ENCODE data around the gene NRXN3. TPM values are rescaled to one million over a fixed set of nuclear protein-coding genes. Genes with fewer than 3 reads are reported as not detected.

NRXN3 gene
- total RNA-seq, 2 experiments from 2014 or later = not detected

GRCh38 chr14:79352076-79352630 lies 1182.0 kb downstream of the NRXN3 start:
- intact Hi-C loops (cut with micrococcal nuclease) = no loop called here
- no peak for DNase-seq
- Mint-ChIP-seq H3K4me1 (ENCODE audit: low read depth) (no peaks in the 10 kb centered on the region), H3K36me3 (no peaks in the 10 kb centered on the region), H3K9me3 (no peaks in the 10 kb centered on the region), H3K4me3 (no peak overlapping the region), H3K27ac (no peak overlapping the region), H3K27me3 (no peaks in the 10 kb centered on the region)
- CTCF ChIA-PET = interaction anchor here (0.8 kb wide), 1 partner anchor 11 kb away, joined by 3 read pairs; no protein-coding TSS in a partner anchor
- POLR2A ChIA-PET = no interaction called here

- CTCF ChIA-PET = no interaction called here
- no peak overlapping the region for H3K4me3 Mint-ChIP-seq
- no peaks in the 10 kb centered on the region for H3K36me3 Mint-ChIP-seq
- intact Hi-C loops (cut with micrococcal nuclease) = no loop called here
- H3K27me3 Mint-ChIP-seq = no peaks in the 10 kb centered on the region
- H3K27ac Mint-ChIP-seq = no peak overlapping the region
- POLR2A ChIA-PET = no interaction called here
- H3K9me3 Mint-ChIP-seq = no peaks in the 10 kb centered on the region
- H3K4me1 Mint-ChIP-seq (ENCODE audit: low read depth) = no peaks in the 10 kb centered on the region
- DNase-seq = no peak
These were observed 1184.2 kb downstream of the NRXN3 start for GRCh38 chr14:79354336-79354735.

- POLR2A ChIA-PET = no interaction called here
- Mint-ChIP-seq H3K9me3 (no peaks in the 10 kb centered on the region), H3K27me3 (no peaks in the 10 kb centered on the region), H3K4me3 (no peak overlapping the region), H3K27ac (no peak overlapping the region), H3K36me3 (no peaks in the 10 kb centered on the region), H3K4me1 (ENCODE audit: low read depth) (no peaks in the 10 kb centered on the region)
- DNase-seq = no peak
- intact Hi-C loops (cut with micrococcal nuclease) = no loop called here
- CTCF ChIA-PET = no interaction called here
These were observed 1185.9 kb downstream of the NRXN3 start for GRCh38 chr14:79356040-79356439.

- ChIA-PET CTCF (no interaction called here), POLR2A (no interaction called here)
- H3K27ac Mint-ChIP-seq = no peak overlapping the region
- H3K27me3 Mint-ChIP-seq = no peaks in the 10 kb centered on the region
- no peaks in the 10 kb centered on the region for H3K36me3 Mint-ChIP-seq
- intact Hi-C loops (cut with micrococcal nuclease) = no loop called here
- H3K9me3 Mint-ChIP-seq = no peaks in the 10 kb centered on the region
- no peak for DNase-seq
- no peak overlapping the region for H3K4me3 Mint-ChIP-seq
- no peaks in the 10 kb centered on the region for H3K4me1 Mint-ChIP-seq (ENCODE audit: low read depth)
These were observed 1187.1 kb downstream of the NRXN3 start for GRCh38 chr14:79357307-79357706.

- intact Hi-C loops (cut with micrococcal nuclease) = no loop called here
- no peak for DNase-seq
- H3K4me1 Mint-ChIP-seq (ENCODE audit: low read depth) = no peaks in the 10 kb centered on the region
- H3K36me3 Mint-ChIP-seq = no peaks in the 10 kb centered on the region
- H3K4me3 Mint-ChIP-seq = no peak overlapping the region
- H3K27me3 Mint-ChIP-seq = no peaks in the 10 kb centered on the region
- no peaks in the 10 kb centered on the region for H3K9me3 Mint-ChIP-seq
- ChIA-PET CTCF (interaction anchor here (0.8 kb wide), 1 partner anchor 11 kb away, joined by 3 read pairs; no protein-coding TSS in a partner anchor), POLR2A (no interaction called here)
- H3K27ac Mint-ChIP-seq = no peak overlapping the region
These were observed 1193.1 kb downstream of the NRXN3 start for GRCh38 chr14:79363291-79363690.

- intact Hi-C loops (cut with micrococcal nuclease) = no loop called here
- Mint-ChIP-seq H3K27ac (no peak overlapping the region), H3K4me3 (no peak overlapping the region), H3K36me3 (no peaks in the 10 kb centered on the region), H3K27me3 (no peaks in the 10 kb centered on the region), H3K4me1 (ENCODE audit: low read depth) (no peaks in the 10 kb centered on the region), H3K9me3 (no peaks in the 10 kb centered on the region)
- POLR2A ChIA-PET = no interaction called here
- no peak for DNase-seq
- CTCF ChIA-PET = no interaction called here
These were observed 1199.5 kb downstream of the NRXN3 start for GRCh38 chr14:79369359-79370332.

- H3K4me1 Mint-ChIP-seq (ENCODE audit: low read depth) = no peaks in the 10 kb centered on the region
- H3K27me3 Mint-ChIP-seq = no peaks in the 10 kb centered on the region
- no peak overlapping the region for H3K27ac Mint-ChIP-seq
- H3K9me3 Mint-ChIP-seq = no peaks in the 10 kb centered on the region
- ChIA-PET POLR2A (no interaction called here), CTCF (no interaction called here)
- DNase-seq = no peak
- H3K4me3 Mint-ChIP-seq = no peak overlapping the region
- intact Hi-C loops (cut with micrococcal nuclease) = no loop called here
- no peaks in the 10 kb centered on the region for H3K36me3 Mint-ChIP-seq
These were observed 1200.8 kb downstream of the NRXN3 start for GRCh38 chr14:79370969-79371368.

GRCh38 chr14:79373451-79373850 lies 1203.3 kb downstream of the NRXN3 start:
- ChIA-PET POLR2A (no interaction called here), CTCF (no interaction called here)
- no peak for DNase-seq
- Mint-ChIP-seq H3K4me1 (ENCODE audit: low read depth) (no peaks in the 10 kb centered on the region), H3K27ac (no peak overlapping the region), H3K9me3 (peaks cover 4% of the 10 kb centered on the region), H3K36me3 (no peaks in the 10 kb centered on the region), H3K27me3 (no peaks in the 10 kb centered on the region), H3K4me3 (no peak overlapping the region)
- intact Hi-C loops (cut with micrococcal nuclease) = no loop called here

- DNase-seq = no peak
- Mint-ChIP-seq H3K9me3 (peaks cover 6% of the 10 kb centered on the region), H3K4me3 (no peak overlapping the region), H3K27me3 (no peaks in the 10 kb centered on the region), H3K4me1 (ENCODE audit: low read depth) (no peaks in the 10 kb centered on the region), H3K36me3 (no peaks in the 10 kb centered on the region), H3K27ac (no peak overlapping the region)
- intact Hi-C loops (cut with micrococcal nuclease) = no loop called here
- ChIA-PET POLR2A (no interaction called here), CTCF (no interaction called here)
These were observed 1205.2 kb downstream of the NRXN3 start for GRCh38 chr14:79375356-79375755.

GRCh38 chr14:79376557-79376956 lies 1206.4 kb downstream of the NRXN3 start:
- Mint-ChIP-seq H3K27ac (no peak overlapping the region), H3K9me3 (peaks cover 6% of the 10 kb centered on the region), H3K4me1 (ENCODE audit: low read depth) (no peaks in the 10 kb centered on the region), H3K4me3 (no peak overlapping the region), H3K36me3 (no peaks in the 10 kb centered on the region), H3K27me3 (no peaks in the 10 kb centered on the region)
- intact Hi-C loops (cut with micrococcal nuclease) = no loop called here
- ChIA-PET CTCF (no interaction called here), POLR2A (no interaction called here)
- no peak for DNase-seq

GRCh38 chr14:79378020-79378419 lies 1207.8 kb downstream of the NRXN3 start:
- ChIA-PET POLR2A (no interaction called here), CTCF (no interaction called here)
- H3K27ac Mint-ChIP-seq = no peak overlapping the region
- H3K4me3 Mint-ChIP-seq = no peak overlapping the region
- peaks cover 6% of the 10 kb centered on the region for H3K9me3 Mint-ChIP-seq
- no peak for DNase-seq
- no peaks in the 10 kb centered on the region for H3K27me3 Mint-ChIP-seq
- no peaks in the 10 kb centered on the region for H3K36me3 Mint-ChIP-seq
- no peaks in the 10 kb centered on the region for H3K4me1 Mint-ChIP-seq (ENCODE audit: low read depth)
- intact Hi-C loops (cut with micrococcal nuclease) = no loop called here

GRCh38 chr14:79379266-79379665 lies 1209.1 kb downstream of the NRXN3 start:
- POLR2A ChIA-PET = no interaction called here
- CTCF ChIA-PET = no interaction called here
- intact Hi-C loops (cut with micrococcal nuclease) = no loop called here
- H3K27me3 Mint-ChIP-seq = no peaks in the 10 kb centered on the region
- H3K4me1 Mint-ChIP-seq (ENCODE audit: low read depth) = no peaks in the 10 kb centered on the region
- no peak for DNase-seq
- no peak overlapping the region for H3K27ac Mint-ChIP-seq
- H3K4me3 Mint-ChIP-seq = no peak overlapping the region
- H3K36me3 Mint-ChIP-seq = no peaks in the 10 kb centered on the region
- peaks cover 8% of the 10 kb centered on the region for H3K9me3 Mint-ChIP-seq

GRCh38 chr14:79383031-79383430 lies 1212.9 kb downstream of the NRXN3 start:
- DNase-seq = no peak
- POLR2A ChIA-PET = no interaction called here
- Mint-ChIP-seq H3K4me3 (no peak overlapping the region), H3K4me1 (ENCODE audit: low read depth) (no peaks in the 10 kb centered on the region), H3K36me3 (no peaks in the 10 kb centered on the region), H3K9me3 (peaks cover 4% of the 10 kb centered on the region), H3K27me3 (no peaks in the 10 kb centered on the region), H3K27ac (no peak overlapping the region)
- intact Hi-C loops (cut with micrococcal nuclease) = no loop called here
- CTCF ChIA-PET = no interaction called here

All from activated CD4-positive, alpha-beta memory T cell treated with anti-CD3 and anti-CD28 coated beads for 36 hours (primary cell).